CD14-positive monocyte (primary cell): Measurements from ENCODE around the gene TMTC2. TPM values are rescaled to one million over a fixed set of nuclear protein-coding genes. Genes with fewer than 3 reads are reported as not detected.

Experiments
- DNase-seq, 3 donors: peaks; one replicate each; pipeline ENCODE4 v3.0.0-alpha.2; 2011 to 2022
- H2AFZ ChIP-seq: 2 replicates; pipeline ENCODE4 v1.6.0; 2012; ENCODE audit warnings: mild to moderate bottlenecking, low read depth, low read length, inconsistent platforms; ENCODE audit not compliant: insufficient read depth, poor library complexity, severe bottlenecking
- H3K27ac ChIP-seq, 2 donors: 1 replicate in 1 of 2; 2 replicates in 1 of 2; pipeline ENCODE4 v1.5.1; 2012 to 2013; ENCODE audit warnings: low read length in 2 of 2, control low read depth in 1 of 2, inconsistent platforms in 1 of 2, low read depth in 1 of 2, mild to moderate bottlenecking in 1 of 2
- H3K27me3 ChIP-seq, 2 donors: one replicate each; pipeline versions ENCODE4 v1.6.0 to v1.6.1; 2011 to 2013; ENCODE audit warnings: low read length in 2 of 2; ENCODE audit not compliant: control insufficient read depth in 2 of 2, insufficient read depth in 2 of 2
- H3K36me3 ChIP-seq, 2 donors: replicated peaks in 1 of 2; 1 replicate in 1 of 2; 2 replicates in 1 of 2; pipeline versions ENCODE4 v1.5.1 to v1.6.1; 2012 to 2013; ENCODE audit warnings: low read length in 2 of 2, control low read depth in 1 of 2, inconsistent platforms in 1 of 2, mild to moderate bottlenecking in 1 of 2; ENCODE audit not compliant: insufficient read depth in 2 of 2, control insufficient read depth in 1 of 2
- H3K4me1 ChIP-seq, 2 donors: 1 replicate in 1 of 2; 2 replicates in 1 of 2; pipeline versions ENCODE4 v1.5.1 to v1.6.1; 2012 to 2013; ENCODE audit warnings: low read length in 2 of 2, control low read depth in 1 of 2, inconsistent platforms in 1 of 2, mild to moderate bottlenecking in 1 of 2, moderate library complexity in 1 of 2; ENCODE audit not compliant: insufficient read depth in 2 of 2, control insufficient read depth in 1 of 2
- H3K4me2 ChIP-seq: replicated peaks from 2 replicates; pipeline ENCODE3; 2012; ENCODE audit warnings: low read length, moderate library complexity, mild to moderate bottlenecking; ENCODE audit not compliant: poor library complexity, severe bottlenecking; ENCODE audit errors: extremely low read depth
- H3K4me3 ChIP-seq, 3 experiments: fragments of 200-600 bp in 1 of 3; sonication (generic) in 1 of 3; replicated peaks in 1 of 3; 1 replicate in 2 of 3; 2 replicates in 1 of 3; pipeline ENCODE4 v1.5.1; 2011 to 2013; ENCODE audit warnings: low read length in 3 of 3, mild to moderate bottlenecking in 3 of 3, control low read depth in 2 of 3, low read depth in 2 of 3, inconsistent platforms in 1 of 3, moderate library complexity in 1 of 3
- H3K79me2 ChIP-seq: 2 replicates; pipeline ENCODE4 v1.6.0; 2012; ENCODE audit warnings: mild to moderate bottlenecking, control low read depth, inconsistent platforms, low read length, moderate library complexity; ENCODE audit not compliant: insufficient read depth
- H3K9ac ChIP-seq: 2 replicates; pipeline ENCODE4 v1.6.0; 2017; ENCODE audit warnings: low read length, mild to moderate bottlenecking; ENCODE audit not compliant: insufficient read depth, poor library complexity, severe bottlenecking
- H3K9me3 ChIP-seq, 2 donors: replicated peaks in 1 of 2; 1 replicate in 1 of 2; 2 replicates in 1 of 2; pipeline versions ENCODE4 v1.5.1 to v1.6.1; 2012 to 2013; ENCODE audit warnings: low read length in 2 of 2, control low read depth in 1 of 2; ENCODE audit not compliant: control insufficient read depth in 1 of 2, insufficient read depth in 1 of 2
- H4K20me1 ChIP-seq: 2 replicates; pipeline ENCODE4 v1.6.0; 2012; ENCODE audit warnings: mild to moderate bottlenecking, low read length, control low read depth, moderate library complexity; ENCODE audit not compliant: insufficient read depth
- H3K27ac Mint-ChIP-seq, 7 donors: one replicate each; pipeline ENCODE4 v1.8.0; 2020; ENCODE audit warnings: mild to moderate bottlenecking in 7 of 7, mixed read lengths in 7 of 7, moderate library complexity in 6 of 7, inconsistent platforms in 2 of 7
- H3K27me3 Mint-ChIP-seq, 3 donors: one replicate each; pipeline ENCODE4 v1.8.0; 2021 to 2022; ENCODE audit warnings: low read depth in 3 of 3, mild to moderate bottlenecking in 3 of 3, mixed read lengths in 3 of 3, moderate library complexity in 3 of 3, inconsistent platforms in 1 of 3
- H3K36me3 Mint-ChIP-seq, 2 donors: one replicate each; pipeline ENCODE4 v1.8.0; 2020; ENCODE audit warnings: mixed read lengths in 2 of 2, inconsistent platforms in 1 of 2, mild to moderate bottlenecking in 1 of 2
- H3K4me1 Mint-ChIP-seq: one replicate; pipeline ENCODE4 v1.8.0; 2020; ENCODE audit warnings: mild to moderate bottlenecking, mixed read lengths
- H3K4me3 Mint-ChIP-seq, 2 donors: one replicate each; pipeline ENCODE4 v1.8.0; 2020; ENCODE audit warnings: mild to moderate bottlenecking in 2 of 2, mixed read lengths in 2 of 2, moderate library complexity in 1 of 2
- H3K9me3 Mint-ChIP-seq, 7 donors: one replicate each; pipeline ENCODE4 v1.8.0; 2020 to 2022; ENCODE audit warnings: mixed read lengths in 7 of 7, mild to moderate bottlenecking in 6 of 7, moderate library complexity in 6 of 7, inconsistent platforms in 2 of 7
- WGBS: methylation state at CpG from one replicate; pipeline ENCODE4 v1.1.5; 2013; ENCODE audit warnings: missing lambda C conversion rate; ENCODE audit not compliant: insufficient coverage; 5-methylcytosine and 5-hydroxymethylcytosine counted together
- intact Hi-C, 2 donors: fragments of 100-400 bp; cut with micrococcal nuclease; formaldehyde crosslinking; loops; one replicate each; pipeline versions ENCODE4 v1.15.0 to v1.15.1; 2023
- polyA plus RNA-seq, 3 donors: library from polyadenylated mRNA; depleted of rRNA in 1 of 3; unstranded in 2 of 3; stranded (reverse) in 1 of 3; fragments of 300-500 nt in 2 of 3; fragments of >200 nt in 1 of 3; fragmentation: Illumina TruSeq in 2 of 3; gene quantifications; 1 replicate in 2 of 3; 2 replicates in 1 of 3; pipeline ENCODE4 v1.2.3, GENCODE V29; 2012 to 2021
- TF ChIP-seq, protein P1 (sequence below): fragments of 200-600 bp; IDR thresholded peaks from one replicate; pipeline ENCODE4 v1.8.0; 2022; ENCODE audit warnings: antibody characterized with exemption, mild to moderate bottlenecking

TMTC2 gene
- polyA plus RNA-seq, 3 donors = 2.5 to 15.7 (median 3.3) TPM

GRCh38 chr12:82757656-82758055, 71.0 kb downstream of the TMTC2 start:
- Mint-ChIP-seq H3K4me1 (peaks cover 17% of the 10 kb centered on the region), H3K27ac (no peak overlapping the region), H3K4me3 (no peak overlapping the region), H3K27me3 (no peaks in the 10 kb centered on the region), H3K9me3 (no peaks in the 10 kb centered on the region), H3K36me3 (peaks cover 32 to 46% of the 10 kb centered on the region in 2 donors)
- Histone ChIP-seq H4K20me1 (no peaks in the 10 kb centered on the region), H3K4me1 (peaks cover 0 to 3% of the 10 kb centered on the region in 2 donors), H3K36me3 (peaks cover 5 to 31% of the 10 kb centered on the region in 2 donors), H3K27ac (no peak overlapping the region), H3K4me3 (no peak overlapping the region), H3K9ac (no peak overlapping the region), H3K27me3 (no peaks in the 10 kb centered on the region), H3K9me3 (no peaks in the 10 kb centered on the region), H3K79me2 (no peaks in the 10 kb centered on the region), H3K4me2 (no peak overlapping the region), H2AFZ (no peak overlapping the region)
- no CpG with 5 or more reads among the region's 1 CpG for WGBS
- intact Hi-C loops = no loop called here
- no peak for DNase-seq
- TF ChIP-seq, protein P1, sequence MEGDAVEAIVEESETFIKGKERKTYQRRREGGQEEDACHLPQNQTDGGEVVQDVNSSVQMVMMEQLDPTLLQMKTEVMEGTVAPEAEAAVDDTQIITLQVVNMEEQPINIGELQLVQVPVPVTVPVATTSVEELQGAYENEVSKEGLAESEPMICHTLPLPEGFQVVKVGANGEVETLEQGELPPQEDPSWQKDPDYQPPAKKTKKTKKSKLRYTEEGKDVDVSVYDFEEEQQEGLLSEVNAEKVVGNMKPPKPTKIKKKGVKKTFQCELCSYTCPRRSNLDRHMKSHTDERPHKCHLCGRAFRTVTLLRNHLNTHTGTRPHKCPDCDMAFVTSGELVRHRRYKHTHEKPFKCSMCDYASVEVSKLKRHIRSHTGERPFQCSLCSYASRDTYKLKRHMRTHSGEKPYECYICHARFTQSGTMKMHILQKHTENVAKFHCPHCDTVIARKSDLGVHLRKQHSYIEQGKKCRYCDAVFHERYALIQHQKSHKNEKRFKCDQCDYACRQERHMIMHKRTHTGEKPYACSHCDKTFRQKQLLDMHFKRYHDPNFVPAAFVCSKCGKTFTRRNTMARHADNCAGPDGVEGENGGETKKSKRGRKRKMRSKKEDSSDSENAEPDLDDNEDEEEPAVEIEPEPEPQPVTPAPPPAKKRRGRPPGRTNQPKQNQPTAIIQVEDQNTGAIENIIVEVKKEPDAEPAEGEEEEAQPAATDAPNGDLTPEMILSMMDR = no peak

- Histone ChIP-seq H3K9ac (no peak overlapping the region), H3K27ac (no peak overlapping the region), H3K4me3 (no peak overlapping the region), H3K4me1 (no peaks in the 10 kb centered on the region), H3K27me3 (no peaks in the 10 kb centered on the region), H3K79me2 (no peaks in the 10 kb centered on the region), H3K4me2 (no peak overlapping the region), H4K20me1 (no peaks in the 10 kb centered on the region), H3K9me3 (no peaks in the 10 kb centered on the region), H3K36me3 (peaks cover 5 to 36% of the 10 kb centered on the region in 2 donors), H2AFZ (no peak overlapping the region)
- peaks cover 37 to 46% of the 10 kb centered on the region in 2 donors for H3K36me3 Mint-ChIP-seq
- TF ChIP-seq, protein P1 = no peak
- H3K27me3 Mint-ChIP-seq = no peaks in the 10 kb centered on the region
- H3K4me3 Mint-ChIP-seq = no peak overlapping the region
- no CpG with 5 or more reads among the region's 3 CpGs for WGBS
- H3K27ac Mint-ChIP-seq = no peak overlapping the region
- intact Hi-C loops = no loop called here
- H3K4me1 Mint-ChIP-seq = peaks cover 6% of the 10 kb centered on the region
- no peaks in the 10 kb centered on the region for H3K9me3 Mint-ChIP-seq
- DNase-seq = no peak
Observed at GRCh38 chr12:82758749-82759330, 72.1 kb downstream of the TMTC2 start.
